NCI-H69 (cell line): ENCODE results near the gene ATMIN.

ENCODE experiments used
- DNase-seq: peaks from one replicate; lab custom pipeline; 2025; lab: John Stamatoyannopoulos, UW

The ATMIN gene

GRCh38 chr16:81005610-81006161 lies 30.0 kb upstream of the ATMIN start:
- peak; percentile 9 for DNase-seq

GRCh38 chr16:81006211-81006812 lies 29.3 kb upstream of the ATMIN start:
- peak; percentile 71 for DNase-seq

- peak; percentile 95 for DNase-seq
These were observed 28.6 kb upstream of the ATMIN start, which contains the start of the genes CENPN and CMC2 for GRCh38 chr16:81006813-81007695. Gene CENPN, plus strand, starts transcription at chr16:81007214. Its CDS starts 4,726 bp downstream, at chr16:81011940. Gene CMC2, minus strand, starts transcription at chr16:81006885. Its CDS starts 9,491 bp downstream, at chr16:80997394.

- DNase-seq, result no peak
These were observed 27.2 kb upstream of the ATMIN start for GRCh38 chr16:81008505-81008789.

GRCh38 chr16:81012974-81013373 lies 22.7 kb upstream of the ATMIN start:
- no peak for DNase-seq

- DNase-seq, result no peak
These were observed 21.0 kb upstream of the ATMIN start for GRCh38 chr16:81014672-81015071.

GRCh38 chr16:81018496-81018895 lies 17.1 kb upstream of the ATMIN start:
- no peak for DNase-seq

GRCh38 chr16:81026429-81026828 lies 9.2 kb upstream of the ATMIN start:
- no peak for DNase-seq

- no peak for DNase-seq
These were observed 5.6 kb upstream of the ATMIN start for GRCh38 chr16:81029930-81030604.

- peak; percentile 33 for DNase-seq
These were observed 521 bp downstream of the ATMIN start for GRCh38 chr16:81035975-81036750.

GRCh38 chr16:81036751-81037350 lies 1.2 kb downstream of the ATMIN start:
- peak; percentile 12 for DNase-seq

GRCh38 chr16:81040131-81040530 lies 4.5 kb downstream of the ATMIN start:
- no peak for DNase-seq

GRCh38 chr16:81040842-81041241 lies 5.2 kb downstream of the ATMIN start:
- DNase-seq, result no peak

- no peak for DNase-seq
These were observed 6.1 kb downstream of the ATMIN start for GRCh38 chr16:81041696-81042095.

- DNase-seq, result no peak
These were observed 7.2 kb downstream of the ATMIN start for GRCh38 chr16:81042821-81043220.

GRCh38 chr16:81053761-81054160 lies 18.1 kb downstream of the ATMIN start:
- DNase-seq, result no peak

GRCh38 chr16:81060576-81061306 lies 25.1 kb downstream of the ATMIN start:
- DNase-seq, result no peak

GRCh38 chr16:81061307-81061640 lies 25.6 kb downstream of the ATMIN start:
- DNase-seq, result no peak

GRCh38 chr16:81061871-81062608 lies 26.4 kb downstream of the ATMIN start:
- DNase-seq, result no peak

- no peak for DNase-seq
These were observed 31.0 kb downstream of the ATMIN start for GRCh38 chr16:81066681-81067080.
